Spleen (tissue), 7 donors: Measurements from ENCODE around the gene SSTR4.

Source experiments
- CTCF ChIP-seq, 11 experiments: fragments of 200-600 bp in 7 of 11; fragments of 450-650 bp in 4 of 11; sonication (generic) in 4 of 11; IDR thresholded peaks in 8 of 11; conservative IDR thresholded peaks in 3 of 11; 1 replicate in 7 of 11; 2 replicates in 4 of 11; pipeline versions ENCODE4 v1.4.0 to v1.8.0; 2016 to 2021; ENCODE audit warnings: antibody characterized with exemption in 11 of 11, inconsistent platforms in 4 of 11, mild to moderate bottlenecking in 1 of 11
- POLR2A ChIP-seq, 3 donors: fragments of 450-650 bp; IDR thresholded peaks; one replicate each; pipeline ENCODE4 v1.5.1; 2017; ENCODE audit warnings: antibody characterized with exemption in 3 of 3, mild to moderate bottlenecking in 1 of 3
- POLR2AphosphoS5 ChIP-seq, 3 donors: sonication (generic); formaldehyde crosslinking; IDR thresholded peaks; one replicate each; pipeline ENCODE4 v1.5.1; 2017; ENCODE audit warnings: antibody characterized with exemption in 3 of 3
- donor health status: DM: no; HTN: no; CAD: no; lungs with moderate emphysema.
- donor health status: DM: no; HTN: no; CAD: no.
- donor health status: DM: no; HTN: no; CAD: no.

GRCh38 chr20:23021951-23022350 is 13.2 kb upstream of the SSTR4 start:
- TF ChIP-seq POLR2A (IDR thresholded peaks at IDR 0.05), result no peak
- TF ChIP-seq CTCF (IDR thresholded peaks at IDR 0.05 in 8 of 11, conservative IDR thresholded peaks at IDR 0.05 in 3 of 11), result no peak
- TF ChIP-seq POLR2AphosphoS5 (IDR thresholded peaks at IDR 0.05), result no peak
